ENCODE results near the gene EFL1.
A peak's percentile ranks its signal among the peaks of the same experiment; 100 is the strongest.

EFL1 gene

GRCh38 chr15:82231233-82231632 lies 31.3 kb downstream of the EFL1 start:
- TF ChIP-seq TAF1 (IDR thresholded peaks at IDR 0.05; ENCODE audit: low read depth): no peak
- TF ChIP-seq TCF12 (IDR thresholded peaks at IDR 0.05; ENCODE audit: low read depth): no peak
- TF ChIP-seq EGR1 (IDR thresholded peaks at IDR 0.05): no peak
- TF ChIP-seq ZBTB7A (IDR thresholded peaks at IDR 0.05; ENCODE audit: low read depth): no peak
- TF ChIP-seq FOXM1 (IDR thresholded peaks at IDR 0.05; ENCODE audit: borderline replicate concordance, low read depth): no peak
- no peak for TF ChIP-seq REST (IDR thresholded peaks at IDR 0.05; ENCODE audit: low read depth)
- TF ChIP-seq MAX (IDR thresholded peaks at IDR 0.05): no peak
- no peak for TF ChIP-seq CREB1 (IDR thresholded peaks at IDR 0.05; ENCODE audit: low read depth)

- TF ChIP-seq TAF1 (IDR thresholded peaks at IDR 0.05; ENCODE audit: low read depth) (no peak), MAX (IDR thresholded peaks at IDR 0.05) (no peak), RAD21 (IDR thresholded peaks at IDR 0.05; ENCODE audit: low read depth) (no peak), YY1 (IDR thresholded peaks at IDR 0.05; ENCODE audit: low read depth) (no peak), REST (IDR thresholded peaks at IDR 0.05; ENCODE audit: low read depth) (no peak), EP300 (IDR thresholded peaks at IDR 0.05; ENCODE audit: borderline replicate concordance) (no peak), TEAD4 (IDR thresholded peaks at IDR 0.05) (no peak), FOXM1 (IDR thresholded peaks at IDR 0.05; ENCODE audit: borderline replicate concordance, low read depth) (no peak), USF1 (IDR thresholded peaks at IDR 0.05) (no peak), ZBTB7A (IDR thresholded peaks at IDR 0.05; ENCODE audit: low read depth) (no peak), CEBPB (IDR thresholded peaks at IDR 0.05) (no peak), CREB1 (IDR thresholded peaks at IDR 0.05; ENCODE audit: low read depth) (no peak), EGR1 (IDR thresholded peaks at IDR 0.05) (no peak), TCF12 (IDR thresholded peaks at IDR 0.05; ENCODE audit: low read depth) (no peak), NFIC (IDR thresholded peaks at IDR 0.05) (no peak)
Observed at GRCh38 chr15:82228750-82229149, 33.8 kb downstream of the EFL1 start.

- peak; percentile 9; the same call in 1 of the 2 replicates for TF ChIP-seq RAD21 (IDR thresholded peaks at IDR 0.05; ENCODE audit: low read depth)
Observed at GRCh38 chr15:82221535-82221934, 41.0 kb downstream of the EFL1 start.

- no peak for TF ChIP-seq ZBTB7A (IDR thresholded peaks at IDR 0.05; ENCODE audit: low read depth)
- TF ChIP-seq RAD21 (IDR thresholded peaks at IDR 0.05; ENCODE audit: low read depth): peak; percentile 77
Observed at GRCh38 chr15:82197733-82198594, 64.6 kb downstream of the EFL1 start.

GRCh38 chr15:82196353-82196752 lies 66.2 kb downstream of the EFL1 start:
- TF ChIP-seq EP300 (IDR thresholded peaks at IDR 0.05; ENCODE audit: borderline replicate concordance): no peak
- TF ChIP-seq RAD21 (IDR thresholded peaks at IDR 0.05; ENCODE audit: low read depth): no peak
- TF ChIP-seq EGR1 (IDR thresholded peaks at IDR 0.05): no peak
- TF ChIP-seq CREB1 (IDR thresholded peaks at IDR 0.05; ENCODE audit: low read depth): no peak
- no peak for TF ChIP-seq REST (IDR thresholded peaks at IDR 0.05; ENCODE audit: low read depth)
- TF ChIP-seq NFIC (IDR thresholded peaks at IDR 0.05): no peak
- TF ChIP-seq TAF1 (IDR thresholded peaks at IDR 0.05; ENCODE audit: low read depth): no peak
- TF ChIP-seq USF1 (IDR thresholded peaks at IDR 0.05): no peak
- no peak for TF ChIP-seq ZBTB7A (IDR thresholded peaks at IDR 0.05; ENCODE audit: low read depth)

Measured in Ishikawa (cell line).